Esophagus muscularis mucosa (tissue), 4 donors: ENCODE results near the gene CD109. TPM values are rescaled to one million over a fixed set of nuclear protein-coding genes. Genes with fewer than 3 reads are reported as not detected.
A peak's percentile ranks its signal among the peaks of the same experiment; 100 is the strongest.

Experiments
- DNase-seq: peaks from one replicate; pipeline ENCODE4 v3.0.0-alpha.2; 2017; ENCODE audit errors: extremely low spot score
- H3K27ac ChIP-seq, 4 donors: fragments of 200-600 bp; sonication (generic); replicated peaks in 1 of 4; 1 replicate in 3 of 4; 2 replicates in 1 of 4; pipeline ENCODE4 v1.5.1; 2016 to 2019; ENCODE audit warnings: mild to moderate bottlenecking in 1 of 4
- H3K27me3 ChIP-seq, 4 donors: fragments of 200-600 bp; sonication (generic); one replicate each; pipeline versions ENCODE4 v1.5.1 to v1.6.0; 2016 to 2019
- H3K36me3 ChIP-seq, 4 donors: fragments of 200-600 bp; sonication (generic); one replicate each; pipeline ENCODE4 v1.5.1; 2016 to 2019
- H3K4me1 ChIP-seq, 4 donors: fragments of 200-600 bp; sonication (generic); one replicate each; pipeline ENCODE4 v1.5.1; 2016 to 2019
- H3K4me3 ChIP-seq, 4 donors: fragments of 200-600 bp; sonication (generic); 1 replicate in 2 of 4; 2 replicates in 2 of 4; pipeline ENCODE4 v1.5.1; 2016 to 2019; ENCODE audit warnings: mild to moderate bottlenecking in 4 of 4, moderate library complexity in 1 of 4
- H3K9me3 ChIP-seq, 4 donors: fragments of 200-600 bp; sonication (generic); 1 replicate in 3 of 4; 2 replicates in 1 of 4; pipeline ENCODE4 v1.5.1; 2016 to 2019
- EP300 ChIP-seq: sonication (generic); formaldehyde crosslinking; IDR thresholded peaks from one replicate; pipeline ENCODE4 v1.6.1; 2017; ENCODE audit warnings: antibody characterized with exemption
- POLR2A ChIP-seq: fragments of 450-650 bp; IDR thresholded peaks from one replicate; pipeline ENCODE4 v1.6.1; 2017; ENCODE audit warnings: antibody characterized with exemption, moderate library complexity, mild to moderate bottlenecking, low read depth
- POLR2AphosphoS5 ChIP-seq, 2 donors: sonication (generic); formaldehyde crosslinking; IDR thresholded peaks; one replicate each; pipeline ENCODE4 v1.6.1; 2017; ENCODE audit warnings: antibody characterized with exemption in 2 of 2
- WGBS: methylation state at CpG from one replicate; pipeline ENCODE4 v1.1.5; 2018; 5-methylcytosine and 5-hydroxymethylcytosine counted together
- intact Hi-C: fragments of 100-400 bp; cut with DNase I; formaldehyde crosslinking; loops from one replicate; pipeline ENCODE4 v1.15.1; 2023
- total RNA-seq, 4 donors: library from RNA; depleted of rRNA; stranded (reverse); fragments of >200 nt; gene quantifications; one replicate each; pipeline versions ENCODE4 v1.1.0 to v1.2.1, GENCODE V29; 2016
- TF ChIP-seq, protein P1 (sequence below), 3 experiments: fragments of 200-600 bp in 2 of 3; fragments of 450-650 bp in 1 of 3; sonication (generic) in 2 of 3; IDR thresholded peaks; one replicate each; pipeline ENCODE4 v1.5.1; 2017 to 2019; ENCODE audit warnings: antibody characterized with exemption in 3 of 3, mild to moderate bottlenecking in 2 of 3, moderate library complexity in 1 of 3

The CD109 gene
- total RNA-seq, 4 donors from 2014 or later, result 12.1 to 21.4 (median 15.8) TPM

DNA sequence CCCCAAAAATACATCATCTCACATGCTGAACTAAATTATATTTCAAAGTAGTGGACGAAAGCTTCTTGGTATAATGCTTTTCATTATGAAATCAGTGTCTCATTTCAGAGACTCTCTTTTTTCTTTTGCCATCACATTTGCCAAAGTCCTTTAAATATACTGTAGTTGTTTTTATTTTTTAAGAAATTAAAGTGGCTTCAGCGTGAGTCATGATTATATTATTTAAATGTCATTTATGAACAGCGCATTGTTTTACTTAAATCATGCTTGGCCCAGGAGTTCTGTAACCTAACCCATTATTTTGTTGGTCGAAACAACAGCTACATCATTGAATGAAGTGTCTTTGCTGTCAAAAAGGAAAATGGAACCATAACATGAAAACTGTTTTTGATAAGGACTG lies 100.9 kb downstream of the CD109 start:
- peaks cover 0 to 9% (median 2%) of the 10 kb centered on the region in 4 donors for H3K4me1 ChIP-seq
- no peak overlapping the region for H3K27ac ChIP-seq
- H3K9me3 ChIP-seq, result no peaks in the 10 kb centered on the region
- peaks cover 0 to 17% (median 9%) of the 10 kb centered on the region in 4 donors for H3K36me3 ChIP-seq
- WGBS, result 93% methylated on average over 4 of the region's 4 CpGs
- H3K4me3 ChIP-seq, result no peak overlapping the region
- no peak for DNase-seq
- TF ChIP-seq, protein P1, sequence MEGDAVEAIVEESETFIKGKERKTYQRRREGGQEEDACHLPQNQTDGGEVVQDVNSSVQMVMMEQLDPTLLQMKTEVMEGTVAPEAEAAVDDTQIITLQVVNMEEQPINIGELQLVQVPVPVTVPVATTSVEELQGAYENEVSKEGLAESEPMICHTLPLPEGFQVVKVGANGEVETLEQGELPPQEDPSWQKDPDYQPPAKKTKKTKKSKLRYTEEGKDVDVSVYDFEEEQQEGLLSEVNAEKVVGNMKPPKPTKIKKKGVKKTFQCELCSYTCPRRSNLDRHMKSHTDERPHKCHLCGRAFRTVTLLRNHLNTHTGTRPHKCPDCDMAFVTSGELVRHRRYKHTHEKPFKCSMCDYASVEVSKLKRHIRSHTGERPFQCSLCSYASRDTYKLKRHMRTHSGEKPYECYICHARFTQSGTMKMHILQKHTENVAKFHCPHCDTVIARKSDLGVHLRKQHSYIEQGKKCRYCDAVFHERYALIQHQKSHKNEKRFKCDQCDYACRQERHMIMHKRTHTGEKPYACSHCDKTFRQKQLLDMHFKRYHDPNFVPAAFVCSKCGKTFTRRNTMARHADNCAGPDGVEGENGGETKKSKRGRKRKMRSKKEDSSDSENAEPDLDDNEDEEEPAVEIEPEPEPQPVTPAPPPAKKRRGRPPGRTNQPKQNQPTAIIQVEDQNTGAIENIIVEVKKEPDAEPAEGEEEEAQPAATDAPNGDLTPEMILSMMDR (IDR thresholded peaks at IDR 0.05), result no peak
- TF ChIP-seq EP300 (no peak), POLR2AphosphoS5 (IDR thresholded peaks at IDR 0.05) (no peak), POLR2A (no peak)
- intact Hi-C loops, result no loop called here
- no peaks in the 10 kb centered on the region for H3K27me3 ChIP-seq

- WGBS, result 93% methylated on average over 6 of the region's 6 CpGs
- Histone ChIP-seq H3K27ac (peak overlapping the region in 1 of 4 donors; percentile 50), H3K36me3 (peaks cover 0 to 11% (median 5%) of the 10 kb centered on the region in 4 donors), H3K4me1 (peaks cover 0 to 9% (median 2%) of the 10 kb centered on the region in 4 donors), H3K4me3 (no peak overlapping the region), H3K9me3 (no peaks in the 10 kb centered on the region), H3K27me3 (no peaks in the 10 kb centered on the region)
- intact Hi-C loops, result no loop called here
- TF ChIP-seq, protein P1 (IDR thresholded peaks at IDR 0.05), result no peak
- TF ChIP-seq EP300, result no peak
- no peak for TF ChIP-seq POLR2AphosphoS5 (IDR thresholded peaks at IDR 0.05)
- no peak for TF ChIP-seq POLR2A
- DNase-seq, result no peak
These were observed 101.9 kb downstream of the CD109 start for GRCh38 chr6:73797861-73798260.

DNA sequence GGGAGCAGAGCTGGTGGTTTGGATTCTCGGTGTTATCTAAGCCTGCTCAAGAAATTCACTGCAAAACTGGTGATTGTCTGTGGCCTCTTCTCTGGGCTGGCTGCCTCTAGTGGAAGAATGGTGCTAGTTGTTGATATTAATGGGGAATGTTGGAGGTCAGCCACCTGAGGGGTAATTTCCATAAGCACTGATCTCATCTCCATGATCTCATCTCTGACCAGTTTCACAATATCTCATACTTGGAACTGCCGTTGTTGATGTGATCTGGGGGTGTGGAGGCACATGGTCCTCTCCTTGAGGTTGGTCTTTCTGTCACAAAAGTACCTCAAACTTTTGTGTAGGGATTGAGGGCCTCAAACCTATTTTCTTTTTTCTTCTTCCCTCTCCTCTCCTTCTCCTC lies 102.6 kb downstream of the CD109 start:
- 36% methylated on average over 1 of the region's 2 CpGs for WGBS
- Histone ChIP-seq H3K36me3 (peaks cover 0 to 6% (median under 1%) of the 10 kb centered on the region in 4 donors), H3K27me3 (no peaks in the 10 kb centered on the region), H3K4me1 (peaks cover 0 to 9% (median 2%) of the 10 kb centered on the region in 4 donors), H3K27ac (peak overlapping the region in 2 of 4 donors; percentile 5 to 50), H3K4me3 (no peak overlapping the region), H3K9me3 (no peaks in the 10 kb centered on the region)
- TF ChIP-seq EP300 (no peak), POLR2AphosphoS5 (IDR thresholded peaks at IDR 0.05) (peak; percentile 34 to 44)
- TF ChIP-seq, protein P1 (IDR thresholded peaks at IDR 0.05), result peak in 1 of 3 experiments; percentile 45
- intact Hi-C loops, result no loop called here
- no peak for DNase-seq

GRCh38 chr6:73800997-73801396 lies 105.0 kb downstream of the CD109 start:
- WGBS, result 69% methylated on average over 1 of the region's 1 CpG
- H3K36me3 ChIP-seq, result peaks cover 4 to 9% (median 6%) of the 10 kb centered on the region in 4 donors
- H3K27me3 ChIP-seq, result no peaks in the 10 kb centered on the region
- H3K9me3 ChIP-seq, result no peaks in the 10 kb centered on the region
- no peak overlapping the region for H3K27ac ChIP-seq
- intact Hi-C loops, result no loop called here
- no peak for DNase-seq
- H3K4me3 ChIP-seq, result no peak overlapping the region
- H3K4me1 ChIP-seq, result peaks cover 0 to 9% (median 2%) of the 10 kb centered on the region in 4 donors
- TF ChIP-seq EP300, result no peak
- TF ChIP-seq, protein P1 (IDR thresholded peaks at IDR 0.05), result no peak
- no peak for TF ChIP-seq POLR2AphosphoS5 (IDR thresholded peaks at IDR 0.05)
- no peak for TF ChIP-seq POLR2A

GRCh38 chr6:73801652-73802268 lies 105.8 kb downstream of the CD109 start:
- no peak for DNase-seq
- Histone ChIP-seq H3K4me1 (peaks cover 0 to 9% (median 2%) of the 10 kb centered on the region in 4 donors), H3K9me3 (no peaks in the 10 kb centered on the region), H3K27me3 (no peaks in the 10 kb centered on the region), H3K4me3 (no peak overlapping the region), H3K27ac (no peak overlapping the region), H3K36me3 (peaks cover 4 to 9% (median 6%) of the 10 kb centered on the region in 4 donors)
- intact Hi-C loops, result no loop called here
- TF ChIP-seq EP300 (no peak), POLR2A (no peak), POLR2AphosphoS5 (IDR thresholded peaks at IDR 0.05) (no peak)
- TF ChIP-seq, protein P1 (IDR thresholded peaks at IDR 0.05), result no peak
- 79% methylated on average over 1 of the region's 1 CpG for WGBS
